HUDEP-2 (cell line): ENCODE data around the gene ENTPD8.

Experiments
- DNase-seq, 76 experiments: peaks; one replicate each; lab custom pipeline; 2025; ENCODE audit not compliant: unreplicated experiment in 76 of 76; lab: John Stamatoyannopoulos, UW

Gene ENTPD8

GRCh38 chr9:137441289-137441934 lies at the start of gene ENTPD8:
Gene ENTPD8, minus strand, starts transcription at chr9:137441357. Its CDS starts 3,072 bp downstream, at chr9:137438285.
- DNase-seq = peak in 1 of 76 experiments; percentile 22

GRCh38 chr9:137490532-137491186 lies 49.5 kb upstream of the ENTPD8 start:
- DNase-seq = no peak

- no peak for DNase-seq
These were observed 47.7 kb upstream of the ENTPD8 start for GRCh38 chr9:137488906-137489305.

- no peak for DNase-seq
These were observed 47.1 kb upstream of the ENTPD8 start for GRCh38 chr9:137488327-137488653.

GRCh38 chr9:137487454-137488326 lies 46.5 kb upstream of the ENTPD8 start:
- no peak for DNase-seq

GRCh38 chr9:137486545-137487453 lies 45.6 kb upstream of the ENTPD8 start:
- DNase-seq = no peak

- DNase-seq = no peak
These were observed 45.0 kb upstream of the ENTPD8 start for GRCh38 chr9:137486141-137486490.

- no peak for DNase-seq
These were observed 44.4 kb upstream of the ENTPD8 start for GRCh38 chr9:137485343-137486140.

- DNase-seq = no peak
These were observed 43.6 kb upstream of the ENTPD8 start for GRCh38 chr9:137484551-137485315.

GRCh38 chr9:137482094-137482781 lies 41.1 kb upstream of the ENTPD8 start:
- DNase-seq = peak in 13 of 76 experiments; percentile 2 to 16 (median 12)

GRCh38 chr9:137480686-137481683 lies 39.8 kb upstream of the ENTPD8 start:
- no peak for DNase-seq

GRCh38 chr9:137479892-137480685 lies 38.9 kb upstream of the ENTPD8 start:
- DNase-seq = no peak

GRCh38 chr9:137478962-137479861 lies 38.1 kb upstream of the ENTPD8 start:
- no peak for DNase-seq

- DNase-seq = no peak
These were observed 37.4 kb upstream of the ENTPD8 start for GRCh38 chr9:137478613-137478961.

GRCh38 chr9:137477778-137478612 lies 36.8 kb upstream of the ENTPD8 start:
- DNase-seq = no peak
